Transverse colon (tissue), 4 donors: ENCODE measurements around the gene ZMYM5. TPM values are rescaled to one million over a fixed set of nuclear protein-coding genes. Genes with fewer than 3 reads are reported as not detected.
A peak's percentile ranks its signal among the peaks of the same experiment; 100 is the strongest.

ENCODE experiments used
- DNase-seq: peaks from one replicate; pipeline ENCODE4 v3.0.0-alpha.2; 2019
- H3K27ac ChIP-seq, 4 donors: fragments of 200-600 bp; sonication (generic); 2 replicates each; pipeline ENCODE4 v1.5.1; 2016 to 2018; ENCODE audit warnings: inconsistent platforms in 4 of 4
- H3K27me3 ChIP-seq: fragments of 200-600 bp; sonication (generic); 2 replicates; pipeline ENCODE4 v1.5.1; 2017; ENCODE audit warnings: inconsistent platforms
- H3K36me3 ChIP-seq, 4 donors: fragments of 200-600 bp; sonication (generic); 2 replicates each; pipeline ENCODE4 v1.5.1; 2017 to 2019; ENCODE audit warnings: inconsistent platforms in 4 of 4
- H3K4me1 ChIP-seq, 4 donors: fragments of 200-600 bp; sonication (generic); 2 replicates each; pipeline ENCODE4 v1.5.1; 2017 to 2020; ENCODE audit warnings: inconsistent platforms in 4 of 4
- H3K4me3 ChIP-seq, 4 donors: fragments of 200-600 bp; sonication (generic); 1 replicate in 1 of 4; 2 replicates in 3 of 4; pipeline versions ENCODE4 v1.5.1 to v1.6.1; 2017 to 2019; ENCODE audit warnings: inconsistent platforms in 4 of 4
- H3K9me3 ChIP-seq, 2 donors: fragments of 200-600 bp; sonication (generic); 2 replicates each; pipeline ENCODE4 v1.5.1; 2017 to 2019; ENCODE audit warnings: inconsistent platforms in 2 of 2
- CTCF ChIP-seq, 5 experiments: fragments of 200-600 bp in 3 of 5; fragments of 450-650 bp in 2 of 5; sonication (generic) in 3 of 5; IDR thresholded peaks; 1 replicate in 2 of 5; 2 replicates in 3 of 5; pipeline ENCODE4 v1.5.1; 2016 to 2017; ENCODE audit warnings: antibody characterized with exemption in 5 of 5, inconsistent platforms in 3 of 5, mild to moderate bottlenecking in 2 of 5, moderate library complexity in 1 of 5
- EP300 ChIP-seq: sonication (generic); formaldehyde crosslinking; IDR thresholded peaks from one replicate; pipeline ENCODE4 v1.6.1; 2017; ENCODE audit warnings: antibody characterized with exemption, low read depth
- POLR2A ChIP-seq: fragments of 450-650 bp; IDR thresholded peaks from one replicate; pipeline ENCODE4 v1.6.1; 2016; ENCODE audit warnings: antibody characterized with exemption, mild to moderate bottlenecking, moderate library complexity
- POLR2AphosphoS5 ChIP-seq, 3 donors: sonication (generic); formaldehyde crosslinking; IDR thresholded peaks; one replicate each; pipeline ENCODE4 v1.6.1; 2016; ENCODE audit warnings: antibody characterized with exemption in 3 of 3
- WGBS, 2 donors: methylation state at CpG; one replicate each; pipeline ENCODE4 v1.1.5; 2018; ENCODE audit warnings: low coverage in 1 of 2; 5-methylcytosine and 5-hydroxymethylcytosine counted together
- in situ Hi-C, 4 donors: fragments of 200-750 bp; cut with MboI; loops; one replicate each; pipeline versions ENCODE4 v1.15.0 to v1.15.1; 2017; ENCODE audit warnings: low sequenced_read_pairs in 3 of 4, low pct_ligation_motif_present in 1 of 4, low pct_unique_long_range_greater_than_20kb in 1 of 4
- intact Hi-C: fragments of 100-400 bp; cut with DNase I; formaldehyde crosslinking; loops from one replicate; pipeline ENCODE4 v1.15.1; 2023; ENCODE audit warnings: low total_unique reads
- total RNA-seq, 4 donors: library from RNA; depleted of rRNA; stranded (reverse); fragments of >200 nt; gene quantifications; one replicate each; pipeline ENCODE4 v1.1.0, GENCODE V29; 2016

Gene ZMYM5
- total RNA-seq, 4 donors from 2014 or later = 4.9 to 259 (median 14.3) TPM

GRCh38 chr13:19864746-19865309 is 1.4 kb upstream of the ZMYM5 start:
- WGBS, 2 donors = 18 to 42% methylated on average over 5 to 23 of the region's 26 CpGs
- peak overlapping the region; percentile 69 to 86 (median 80) for H3K4me3 ChIP-seq
- in situ Hi-C loops (no loop called here), intact Hi-C loops (loop anchor here (5.0 kb wide), 1 partner anchor 92 kb away; the partner anchor contains the start of gene ZMYM2)
- H3K36me3 ChIP-seq = no peaks in the 10 kb centered on the region
- H3K4me1 ChIP-seq = peaks cover 9 to 27% (median 18%) of the 10 kb centered on the region in 4 donors
- no peaks in the 10 kb centered on the region for H3K27me3 ChIP-seq
- peak; percentile 73 to 90 (median 85) for TF ChIP-seq CTCF (IDR thresholded peaks at IDR 0.05)
- no peak for TF ChIP-seq EP300
- DNase-seq = peak; percentile 75
- H3K27ac ChIP-seq = peak overlapping the region; percentile 96 to 100 (median 99)
- no peaks in the 10 kb centered on the region for H3K9me3 ChIP-seq

- in situ Hi-C loops (no loop called here), intact Hi-C loops (loop anchor here (5.0 kb wide), 1 partner anchor 93 kb away; the partner anchor contains the start of gene ZMYM2)
- no peak for TF ChIP-seq POLR2A
- TF ChIP-seq POLR2AphosphoS5 (IDR thresholded peaks at IDR 0.05) = no peak
- no peak for TF ChIP-seq CTCF (IDR thresholded peaks at IDR 0.05)
- no peak for TF ChIP-seq EP300
- H3K27me3 ChIP-seq = no peaks in the 10 kb centered on the region
- peaks cover 9 to 27% (median 18%) of the 10 kb centered on the region in 4 donors for H3K4me1 ChIP-seq
- H3K4me3 ChIP-seq = peak overlapping the region; percentile 69 to 86 (median 80)
- H3K27ac ChIP-seq = peak overlapping the region; percentile 96 to 100 (median 99)
- 2% methylated on average over 42 of the region's 54 CpGs; no CpG with 5 or more reads in 1 of the 2 donors for WGBS, 2 donors
- DNase-seq = peak; percentile 76
- H3K9me3 ChIP-seq = no peaks in the 10 kb centered on the region
- H3K36me3 ChIP-seq = peaks cover 0 to under 1% (median 0%) of the 10 kb centered on the region in 4 donors
Observed at GRCh38 chr13:19864024-19864745, 736 bp upstream of the ZMYM5 start.

- Histone ChIP-seq H3K27ac (peak overlapping the region; percentile 96 to 100 (median 99)), H3K27me3 (no peaks in the 10 kb centered on the region), H3K4me3 (peak overlapping the region; percentile 69 to 95 (median 86)), H3K4me1 (peaks cover 9 to 27% (median 18%) of the 10 kb centered on the region in 4 donors), H3K9me3 (no peaks in the 10 kb centered on the region), H3K36me3 (peaks cover 0 to 10% (median 1%) of the 10 kb centered on the region in 4 donors)
- intact Hi-C loops = loop anchor here (1.0 to 5.0 kb wide), 2 partner anchors 80 to 95 kb away; partner anchors contain the start of genes PSPC1 and ZMYM2
- TF ChIP-seq CTCF (IDR thresholded peaks at IDR 0.05) (peak in 1 of 5 experiments; percentile 19), POLR2A (peak; percentile 13), EP300 (no peak), POLR2AphosphoS5 (IDR thresholded peaks at IDR 0.05) (peak in 1 of 3 donors; percentile 9)
- in situ Hi-C loops = no loop called here
- peak; percentile 35 for DNase-seq
- 0 to 4% methylated on average over 3 to 20 of the region's 66 CpGs for WGBS, 2 donors
Observed at GRCh38 chr13:19862481-19863313, 752 bp downstream of the ZMYM5 start.
